NCI-H2107 treated with DMSO at 0.1 percent for 48 hours (cell line): ENCODE results near the gene RAPGEF4.

Experiments
- DNase-seq: peaks from one replicate; lab custom pipeline; 2025; ENCODE audit not compliant: unreplicated experiment; lab: John Stamatoyannopoulos, UW

RAPGEF4 gene

GRCh38 chr2:172735582-172736423 lies at the start of gene RAPGEF4:
Gene RAPGEF4, plus strand, starts transcription at chr2:172735845. Its CDS starts 139 bp downstream, at chr2:172735984.
- no peak for DNase-seq

GRCh38 chr2:172693037-172693436 lies 42.6 kb upstream of the RAPGEF4 start:
- DNase-seq = no peak

- no peak for DNase-seq
These were observed 41.9 kb upstream of the RAPGEF4 start for GRCh38 chr2:172693529-172694455.

- DNase-seq = no peak
These were observed 38.3 kb upstream of the RAPGEF4 start for GRCh38 chr2:172697296-172697695.

GRCh38 chr2:172698041-172698863 lies 37.4 kb upstream of the RAPGEF4 start:
- DNase-seq = no peak

GRCh38 chr2:172701250-172701649 lies 34.4 kb upstream of the RAPGEF4 start:
- no peak for DNase-seq

- no peak for DNase-seq
These were observed 33.2 kb upstream of the RAPGEF4 start for GRCh38 chr2:172702451-172702850.

- peak; percentile 32 for DNase-seq
These were observed 31.3 kb upstream of the RAPGEF4 start for GRCh38 chr2:172704072-172704936.

GRCh38 chr2:172705352-172705751 lies 30.3 kb upstream of the RAPGEF4 start:
- no peak for DNase-seq

- no peak for DNase-seq
These were observed 27.4 kb upstream of the RAPGEF4 start for GRCh38 chr2:172708247-172708646.

GRCh38 chr2:172709566-172710291 lies 25.9 kb upstream of the RAPGEF4 start:
- DNase-seq = no peak

- DNase-seq = peak; percentile 72
These were observed 25.0 kb upstream of the RAPGEF4 start for GRCh38 chr2:172710584-172711047.

- no peak for DNase-seq
These were observed 24.5 kb upstream of the RAPGEF4 start for GRCh38 chr2:172711110-172711509.

- no peak for DNase-seq
These were observed 23.4 kb upstream of the RAPGEF4 start for GRCh38 chr2:172712251-172712650.

- DNase-seq = no peak
These were observed 22.2 kb upstream of the RAPGEF4 start for GRCh38 chr2:172713365-172713875.

GRCh38 chr2:172722481-172722880 lies 13.2 kb upstream of the RAPGEF4 start:
- DNase-seq = no peak

- DNase-seq = no peak
These were observed 12.4 kb upstream of the RAPGEF4 start for GRCh38 chr2:172723286-172723685.

GRCh38 chr2:172724724-172725123 lies 10.9 kb upstream of the RAPGEF4 start:
- DNase-seq = no peak

- no peak for DNase-seq
These were observed 10.4 kb upstream of the RAPGEF4 start for GRCh38 chr2:172725284-172725683.
